GM19025 (cell line): ENCODE results near the gene MYO7B.

Experiments used
- ATAC-seq: cut with Tn5 transposase; IDR thresholded peaks from one replicate; pipeline ENCODE4 v1.9.1; 2021; ENCODE audit warnings: mild to moderate bottlenecking, low read depth, moderate library complexity; ENCODE audit not compliant: unreplicated experiment

MYO7B gene

DNA sequence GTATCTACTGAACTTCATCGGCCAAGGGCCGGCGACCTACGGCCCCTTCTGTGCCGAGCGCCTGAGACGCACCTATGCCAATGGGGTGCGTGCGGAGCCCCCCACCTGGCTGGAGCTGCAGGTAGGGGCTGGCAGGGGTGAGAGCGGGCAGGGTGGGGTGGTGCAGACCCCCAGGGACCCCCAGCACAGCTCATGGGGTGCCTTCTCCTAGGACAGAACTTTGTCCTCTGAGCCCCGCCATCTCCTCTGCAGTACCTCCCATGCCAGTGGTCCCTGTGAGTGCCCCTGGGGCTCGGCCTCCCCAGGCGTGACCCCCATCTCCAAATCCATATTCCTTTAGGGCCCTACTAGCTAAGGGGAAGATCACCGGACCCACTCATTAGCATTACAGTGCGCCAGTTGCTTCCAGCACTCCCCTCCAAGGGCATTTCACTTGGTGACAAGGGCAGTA, 86.5 kb downstream of the MYO7B start:
- no peak for ATAC-seq

GRCh38 chr2:127622561-127623387, 87.3 kb downstream of the MYO7B start:
- no peak for ATAC-seq

DNA sequence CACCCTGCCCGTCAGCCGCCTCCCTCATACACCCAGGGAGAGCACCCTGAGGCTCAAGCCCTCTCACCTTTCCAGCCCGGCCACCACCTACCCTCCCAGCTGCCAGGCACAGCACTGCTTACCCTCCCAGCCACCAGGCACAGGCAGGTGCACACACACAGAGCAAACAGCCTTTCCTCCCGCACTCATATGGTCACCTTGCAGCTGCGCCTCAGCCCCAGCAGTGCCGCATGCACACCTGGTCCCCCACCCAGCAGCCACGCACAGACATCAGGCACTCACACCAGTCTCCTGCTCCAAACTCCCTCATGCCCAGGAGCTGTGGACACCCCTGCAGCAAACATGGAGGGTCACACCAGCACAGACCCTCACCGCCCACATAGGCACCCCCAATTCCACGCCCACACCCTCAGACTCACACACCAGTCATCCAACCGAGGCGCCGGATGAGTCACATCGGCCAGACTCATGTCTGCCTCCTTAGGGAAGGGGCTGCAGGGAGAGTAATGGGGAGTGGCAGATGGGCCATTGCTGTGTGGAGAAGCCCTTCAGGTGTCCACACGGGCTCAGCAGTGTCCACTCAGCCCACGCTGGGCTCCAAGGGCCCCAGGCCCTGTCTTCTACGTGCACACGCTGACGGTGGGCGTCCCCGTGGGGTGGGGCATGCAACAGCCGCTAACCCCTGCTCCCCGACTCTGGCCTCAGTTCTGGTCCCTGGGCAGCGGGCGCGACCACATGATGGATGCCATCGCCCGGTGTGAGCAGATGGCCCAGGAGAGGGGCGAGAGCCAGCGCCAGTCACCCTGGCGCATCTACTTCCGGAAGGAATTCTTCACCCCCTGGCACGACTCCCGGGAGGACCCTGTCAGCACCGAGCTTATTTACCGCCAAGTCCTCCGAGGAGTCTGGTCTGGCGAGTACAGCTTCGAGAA, 88.2 kb downstream of the MYO7B start:
- ATAC-seq, result no peak

DNA sequence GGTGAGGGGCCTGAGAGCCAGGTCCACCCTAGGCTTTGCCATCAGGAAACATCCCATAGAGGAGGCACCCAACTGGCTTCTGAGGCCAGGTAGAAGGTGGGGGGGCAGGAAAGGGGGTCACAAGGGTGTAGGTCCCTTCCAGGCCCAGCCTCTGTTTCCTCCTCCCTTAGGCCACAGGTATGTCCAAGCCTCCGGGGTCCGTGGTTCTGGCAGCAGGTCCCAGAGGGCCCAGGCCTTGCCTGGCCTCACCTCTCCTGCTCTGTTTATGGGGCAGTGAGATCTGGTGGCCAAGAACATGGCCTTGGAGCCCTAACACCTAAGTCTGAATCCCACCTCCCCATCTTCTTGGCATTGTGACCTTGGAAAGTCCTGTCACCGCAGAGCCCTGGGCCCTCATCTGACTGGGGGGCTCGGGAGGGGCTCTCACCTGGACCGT, 88.9 kb downstream of the MYO7B start:
- ATAC-seq, result no peak

DNA sequence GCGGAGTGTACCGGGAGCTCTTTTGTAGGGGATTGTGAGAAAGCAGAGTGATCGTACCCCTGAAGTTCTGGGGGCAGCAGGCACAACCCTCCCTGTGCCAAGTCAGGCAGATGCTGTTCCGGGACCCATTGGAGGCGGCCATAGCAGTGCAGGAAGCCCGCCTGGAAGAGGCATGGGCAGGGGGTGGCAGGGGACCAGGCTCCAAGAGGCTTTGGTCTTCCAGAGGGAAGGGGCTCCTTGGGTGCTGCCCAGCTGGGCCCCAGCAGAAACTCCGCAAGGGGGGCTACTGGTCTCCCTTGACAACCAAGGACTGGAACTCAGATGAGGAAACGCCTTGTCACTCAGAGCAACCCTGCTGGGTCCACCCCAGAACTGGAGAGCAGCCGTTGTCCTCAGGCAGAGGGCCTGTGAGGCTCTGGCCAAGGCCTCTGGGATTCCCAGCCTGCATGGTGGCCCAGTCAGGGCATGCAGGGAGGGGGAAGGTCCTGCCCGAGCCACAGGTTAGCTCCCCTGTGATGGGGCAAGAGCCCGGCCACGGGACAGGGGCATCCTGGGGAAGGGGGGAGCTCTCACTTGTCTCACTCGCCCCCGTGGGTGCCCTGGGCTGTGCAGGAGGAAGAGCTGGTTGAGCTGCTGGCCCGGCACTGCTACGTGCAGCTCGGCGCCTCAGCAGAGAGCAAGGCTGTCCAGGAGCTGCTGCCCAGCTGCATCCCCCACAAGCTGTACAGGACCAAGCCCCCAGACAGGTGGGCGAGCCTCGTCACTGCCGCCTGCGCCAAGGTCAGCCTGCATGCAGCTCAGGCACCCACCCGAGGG, 89.5 kb downstream of the MYO7B start:
- no peak for ATAC-seq

DNA sequence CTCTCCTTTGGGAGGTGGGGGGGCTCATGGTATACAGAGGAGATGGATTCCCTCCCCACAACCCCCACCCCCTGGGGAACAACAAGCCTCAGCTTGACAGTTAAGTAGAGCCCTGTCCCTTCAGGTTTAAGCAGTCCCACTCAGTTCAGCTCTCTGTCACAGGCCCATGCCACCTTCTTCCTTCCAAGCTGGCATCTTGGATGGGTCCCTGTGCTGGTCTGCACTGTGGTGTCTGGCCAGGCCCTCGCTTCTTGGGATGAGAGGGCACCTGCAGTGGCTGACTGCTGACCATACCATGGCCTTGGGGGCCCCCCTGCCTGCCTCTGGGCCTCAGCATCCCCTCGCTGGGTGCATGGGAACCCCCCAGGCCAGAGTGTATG, 90.1 kb downstream of the MYO7B start:
- no peak for ATAC-seq

DNA sequence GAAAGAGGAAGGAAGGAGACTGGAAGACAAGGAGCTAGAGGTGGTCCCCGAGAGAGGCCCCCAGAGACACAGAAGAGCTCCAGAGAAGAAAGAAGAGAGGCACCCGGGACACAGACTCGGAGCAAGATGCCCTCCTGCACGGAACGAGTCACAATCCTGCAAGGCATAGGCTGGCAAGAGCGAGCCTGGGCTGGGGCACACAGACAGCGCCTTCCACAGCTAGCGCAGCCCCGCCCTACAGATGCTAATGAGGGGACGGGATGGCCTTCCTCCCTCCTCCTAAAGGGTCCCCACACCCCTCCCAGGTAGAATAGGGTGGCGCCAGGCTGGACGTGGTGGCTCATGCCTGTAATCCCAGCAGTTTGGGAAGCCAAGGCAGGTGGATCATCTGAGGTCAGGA, 90.7 kb downstream of the MYO7B start:
- no peak for ATAC-seq

DNA sequence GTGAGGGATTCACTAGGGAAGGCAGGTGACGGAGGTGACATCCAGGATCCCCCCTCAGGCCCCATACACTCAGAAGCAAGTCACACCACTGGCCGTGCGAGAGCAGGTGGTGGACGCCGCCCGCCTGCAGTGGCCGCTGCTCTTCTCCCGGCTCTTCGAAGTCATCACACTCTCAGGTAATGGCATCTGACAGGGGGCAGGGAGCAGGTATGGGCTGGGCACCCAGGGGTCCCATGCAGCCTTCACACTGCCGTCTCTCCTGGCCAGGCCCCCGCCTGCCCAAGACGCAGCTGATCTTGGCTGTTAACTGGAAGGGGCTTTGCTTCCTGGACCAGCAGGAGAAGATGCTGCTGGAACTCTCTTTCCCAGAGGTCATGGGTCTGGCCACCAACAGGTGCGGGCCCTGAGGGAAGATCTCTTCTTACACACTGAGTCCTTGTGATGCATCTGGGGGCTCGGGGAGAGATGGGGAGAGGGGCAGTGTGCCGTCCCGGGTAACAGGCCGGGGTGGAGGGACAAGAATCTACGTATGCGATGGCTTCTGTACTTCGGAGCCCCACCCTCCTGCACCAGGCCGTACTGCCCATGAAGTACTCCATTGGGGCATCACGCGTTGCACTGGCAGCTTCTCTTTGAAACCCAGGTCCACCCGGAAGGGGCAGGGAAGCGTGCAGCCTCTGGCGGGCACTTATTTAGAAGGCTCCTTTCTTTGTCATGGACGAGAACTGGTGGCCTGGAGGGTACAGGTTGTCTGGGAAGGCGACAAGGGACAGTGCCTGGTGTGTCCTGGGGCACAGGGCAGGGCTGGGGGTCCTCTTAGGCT, 91.6 kb downstream of the MYO7B start:
- no peak for ATAC-seq

DNA sequence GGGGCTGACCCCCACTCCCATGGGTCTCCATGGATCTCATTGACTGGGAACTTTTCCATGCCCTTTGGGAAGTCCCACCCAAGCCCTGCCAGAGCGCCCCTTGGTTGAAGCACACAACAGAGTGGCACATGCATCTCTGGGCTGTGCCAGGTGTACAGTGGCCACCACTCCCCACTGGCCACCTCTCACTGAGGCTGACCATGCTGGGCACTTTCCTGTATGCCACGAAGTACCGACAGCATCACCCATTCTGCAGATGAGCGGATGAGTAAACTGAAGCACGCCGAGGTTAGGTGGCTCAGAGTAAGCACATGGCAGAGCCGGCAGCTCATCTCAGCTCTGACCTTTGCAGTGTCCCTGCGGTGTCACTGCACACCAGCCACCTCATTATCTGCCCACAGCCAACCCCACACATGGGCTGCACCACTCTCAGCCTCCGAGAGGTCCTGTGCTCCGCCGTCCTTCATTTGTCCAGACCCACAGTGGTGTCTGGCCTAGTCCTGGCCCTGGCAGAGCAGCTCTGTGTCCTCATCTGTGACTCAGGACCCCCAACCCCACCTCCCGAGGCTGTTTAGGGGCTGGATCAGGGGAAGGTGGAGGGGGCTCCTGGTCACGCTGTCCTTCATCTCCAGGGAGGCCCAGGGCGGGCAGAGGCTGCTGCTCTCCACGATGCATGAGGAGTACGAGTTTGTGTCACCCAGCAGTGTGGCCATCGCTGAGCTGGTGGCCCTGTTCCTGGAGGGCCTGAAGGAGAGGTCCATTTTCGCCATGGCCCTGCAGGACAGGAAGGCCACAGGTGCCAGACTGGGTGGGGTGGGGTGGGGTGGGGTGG, 92.5 kb downstream of the MYO7B start:
- no peak for ATAC-seq

GRCh38 chr2:127628767-127629614, 93.5 kb downstream of the MYO7B start:
- ATAC-seq, result no peak

DNA sequence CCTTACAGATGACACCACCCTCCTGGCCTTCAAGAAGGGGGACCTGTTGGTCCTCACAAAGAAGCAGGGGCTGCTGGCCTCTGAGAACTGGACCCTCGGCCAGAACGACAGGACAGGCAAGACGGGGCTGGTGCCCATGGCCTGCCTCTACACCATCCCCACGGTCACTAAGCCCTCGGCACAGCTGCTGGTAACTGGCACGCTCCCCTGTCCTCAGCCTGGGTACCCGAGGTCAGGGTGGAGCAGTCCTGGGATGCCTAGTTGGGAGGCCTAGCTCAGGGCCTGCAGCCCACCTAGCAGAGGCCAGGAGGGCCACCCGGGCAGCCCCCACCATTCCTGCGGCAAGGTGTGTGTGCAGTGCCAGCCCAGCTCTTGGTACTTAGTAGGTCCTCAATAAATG, 94.2 kb downstream of the MYO7B start:
- ATAC-seq, result no peak

DNA sequence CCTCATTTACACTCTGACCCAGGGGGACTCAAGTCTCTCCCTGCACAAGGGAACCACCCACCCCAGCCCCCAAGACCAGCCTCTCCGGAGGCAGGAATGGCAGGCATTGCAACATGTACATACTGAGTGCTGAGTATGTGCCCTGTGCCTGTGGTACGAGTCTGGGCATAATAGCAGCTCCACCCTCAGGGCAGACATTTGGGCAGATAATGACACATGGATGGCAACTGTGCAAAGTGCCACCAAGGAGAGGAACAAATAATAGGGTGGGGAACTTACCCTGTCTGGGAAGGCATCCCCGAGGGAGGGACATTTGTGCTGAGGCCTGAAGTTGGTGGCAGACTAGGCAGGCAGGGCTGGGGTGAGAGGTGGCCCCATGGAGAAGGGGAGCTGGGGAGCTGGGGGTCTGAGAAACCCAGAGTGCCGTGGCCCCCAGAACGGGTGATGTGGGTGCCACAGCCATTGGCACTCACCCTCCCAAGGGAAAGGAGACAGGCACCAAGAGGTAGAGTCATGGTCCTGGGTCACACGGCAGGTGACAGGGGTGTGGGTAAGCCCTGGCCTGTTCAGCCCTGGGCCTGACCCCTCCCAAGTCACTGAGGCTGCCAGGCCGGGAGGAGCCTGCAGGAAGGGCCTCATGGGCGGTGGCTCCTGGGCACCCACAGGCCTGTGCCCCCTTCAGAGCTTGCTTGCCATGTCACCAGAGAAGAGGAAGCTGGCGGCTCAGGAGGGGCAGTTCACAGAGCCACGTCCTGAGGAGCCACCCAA, 94.8 kb downstream of the MYO7B start:
- ATAC-seq, result no peak

- ATAC-seq, result no peak
These were observed 95.5 kb downstream of the MYO7B start for GRCh38 chr2:127630864-127631540.

- ATAC-seq, result no peak
These were observed 96.1 kb downstream of the MYO7B start for GRCh38 chr2:127631541-127631996.

GRCh38 chr2:127631997-127632581, 96.6 kb downstream of the MYO7B start:
- no peak for ATAC-seq
